Naive thymus-derived CD4-positive, alpha-beta T cell (primary cell): ENCODE measurements around the gene CEP85. TPM values are rescaled to one million over a fixed set of nuclear protein-coding genes. Genes with fewer than 3 reads are reported as not detected.

Experiments used
- ATAC-seq: fragments of 150-1000 bp; cut with Tn5 transposase; 2 replicates; pipeline ENCODE4 v1.10.0; 2021; ENCODE audit warnings: mild to moderate bottlenecking, moderate library complexity
- CTCF ChIA-PET: fragments of 350-600 bp; sonication (Branson Sonifier 250); formaldehyde crosslinking; loops from one replicate; lab custom pipeline; 2021; ENCODE audit warnings: antibody characterized with exemption; lab: Charles Lee
- POLR2A ChIA-PET: fragments of 350-600 bp; sonication (Branson Sonifier 250); formaldehyde crosslinking; loops from one replicate; lab custom pipeline; 2021; ENCODE audit warnings: antibody characterized with exemption, inconsistent platforms; lab: Charles Lee
- DNase-seq, 9 donors: peaks; one replicate each; pipeline versions ENCODE4 v3.0.0 to v3.0.0-alpha.2; 2020 to 2022; ENCODE audit warnings: mixed read lengths in 1 of 9
- H3K27ac ChIP-seq: one replicate; pipeline ENCODE4 v1.7.0; 2013; ENCODE audit warnings: mild to moderate bottlenecking, low read depth, low read length, moderate library complexity
- H3K27me3 ChIP-seq, 2 donors: one replicate each; pipeline ENCODE4 v1.7.0; 2013; ENCODE audit warnings: low read length in 2 of 2, mild to moderate bottlenecking in 2 of 2, moderate library complexity in 2 of 2; ENCODE audit not compliant: control insufficient read depth in 2 of 2, insufficient read depth in 2 of 2
- H3K36me3 ChIP-seq, 3 experiments: 1 replicate in 2 of 3; 2 replicates in 1 of 3; pipeline ENCODE4 v1.7.0; 2013; ENCODE audit warnings: low read length in 3 of 3, mild to moderate bottlenecking in 3 of 3, moderate library complexity in 1 of 3; ENCODE audit not compliant: insufficient read depth in 3 of 3, control insufficient read depth in 2 of 3
- H3K4me1 ChIP-seq, 2 donors: one replicate each; pipeline ENCODE4 v1.7.0; 2013; ENCODE audit warnings: low read length in 2 of 2, mild to moderate bottlenecking in 2 of 2, moderate library complexity in 1 of 2; ENCODE audit not compliant: control insufficient read depth in 2 of 2, insufficient read depth in 2 of 2
- H3K4me3 ChIP-seq: 2 replicates; pipeline ENCODE4 v1.7.0; 2013; ENCODE audit warnings: mild to moderate bottlenecking, low read length
- H3K9me3 ChIP-seq, 3 experiments: 1 replicate in 2 of 3; 2 replicates in 1 of 3; pipeline ENCODE4 v1.7.0; 2013; ENCODE audit warnings: low read length in 3 of 3; ENCODE audit not compliant: control insufficient read depth in 2 of 3
- H3K27ac Mint-ChIP-seq, 9 donors: one replicate each; pipeline ENCODE4 v1.8.0; 2020 to 2022; ENCODE audit warnings: mixed read lengths in 9 of 9, mild to moderate bottlenecking in 8 of 9, moderate library complexity in 5 of 9, inconsistent platforms in 2 of 9
- H3K27me3 Mint-ChIP-seq, 5 donors: one replicate each; pipeline ENCODE4 v1.8.0; 2021 to 2022; ENCODE audit warnings: mixed read lengths in 5 of 5, mild to moderate bottlenecking in 1 of 5
- H3K36me3 Mint-ChIP-seq, 5 donors: one replicate each; pipeline ENCODE4 v1.8.0; 2020 to 2022; ENCODE audit warnings: mixed read lengths in 5 of 5, mild to moderate bottlenecking in 3 of 5, inconsistent platforms in 1 of 5
- H3K4me1 Mint-ChIP-seq, 7 donors: one replicate each; pipeline ENCODE4 v1.8.0; 2020 to 2022; ENCODE audit warnings: mixed read lengths in 7 of 7, mild to moderate bottlenecking in 3 of 7, inconsistent platforms in 1 of 7
- H3K4me3 Mint-ChIP-seq, 10 donors: one replicate each; pipeline ENCODE4 v1.8.0; 2020 to 2022; ENCODE audit warnings: mild to moderate bottlenecking in 10 of 10, mixed read lengths in 10 of 10, moderate library complexity in 6 of 10, inconsistent platforms in 2 of 10
- H3K9me3 Mint-ChIP-seq, 11 donors: one replicate each; pipeline ENCODE4 v1.8.0; 2020 to 2022; ENCODE audit warnings: mixed read lengths in 11 of 11, mild to moderate bottlenecking in 4 of 11, inconsistent platforms in 1 of 11, moderate library complexity in 1 of 11
- intact Hi-C, 2 donors: fragments of 100-400 bp; cut with micrococcal nuclease; formaldehyde crosslinking; loops; one replicate each; pipeline ENCODE4 v1.15.1; 2023
- polyA plus RNA-seq, 2 donors: library from polyadenylated mRNA; unstranded; fragments of 300-500 nt; fragmentation: Illumina TruSeq; gene quantifications; one replicate each; pipeline ENCODE4 v1.2.3, GENCODE V29; 2021
- total RNA-seq, 6 experiments: library from RNA in 5 of 6; stranded (reverse) in 5 of 6; gene quantifications; 1 replicate in 5 of 6; 2 replicates in 1 of 6; pipeline ENCODE4 v1.2.3 and lab custom pipeline; 2021 to 2026

CEP85 gene
- total and polyA plus RNA-seq, 7 experiments from 2014 or later, result 5.4 to 34.8 (median 18.1) TPM

DNA sequence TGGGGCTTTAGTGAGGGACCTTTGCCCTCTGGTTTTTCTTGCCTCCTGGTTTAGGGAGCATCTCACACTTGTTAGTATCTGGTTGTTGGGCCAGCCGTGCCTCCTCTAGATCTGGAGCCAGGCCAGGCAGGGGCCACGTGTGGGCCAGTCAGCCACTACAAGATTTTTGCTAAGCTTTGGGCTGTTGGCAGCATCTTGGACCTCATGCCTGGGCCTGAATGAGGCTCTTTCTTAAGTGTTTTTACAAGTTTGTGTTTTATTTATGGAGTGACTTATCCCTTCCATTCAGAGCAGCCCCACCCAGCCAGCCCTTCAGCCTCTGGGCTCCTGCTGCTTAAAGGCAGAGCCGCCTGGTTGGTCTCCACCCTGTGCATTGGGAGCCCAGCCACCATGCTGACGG, 44.3 kb downstream of the CEP85 start:
- intact Hi-C loops, result loop anchor here (2.0 to 5.0 kb wide), 3 partner anchors 99 to 194 kb away; partner anchors contain the start of genes HMGN2 (in 1 of the 2) and PDIK1L (in 1 of the 2)
- Histone ChIP-seq H3K36me3 (peaks cover 0 to 26% (median 4%) of the 10 kb centered on the region in 3 experiments), H3K4me3 (no peak overlapping the region), H3K27me3 (no peaks in the 10 kb centered on the region), H3K27ac (peak overlapping the region; percentile 86), H3K9me3 (no peaks in the 10 kb centered on the region), H3K4me1 (peaks cover 66 to 68% of the 10 kb centered on the region in 2 donors)
- DNase-seq (no peak), ATAC-seq (no peak)
- H3K36me3 Mint-ChIP-seq, result peaks cover 0 to 45% (median 7%) of the 10 kb centered on the region in 5 donors
- H3K9me3 Mint-ChIP-seq, result no peaks in the 10 kb centered on the region
- ChIA-PET CTCF (interaction anchor here (0.8 to 17.9 kb wide), 3 partner anchors 44 to 139 kb away, joined by 6 to 541 read pairs (median 15); partner anchors contain the start of gene CD52), POLR2A (interaction anchor here (0.6 to 26.8 kb wide), 5 partner anchors 11 to 155 kb away, joined by 4 to 1967 read pairs (median 10); partner anchors contain the start of genes CD52, CEP85, UBXN11 and ZNF593)
- H3K27me3 Mint-ChIP-seq, result no peaks in the 10 kb centered on the region
- peak overlapping the region in 8 of 9 donors; percentile 83 to 96 (median 92) for H3K27ac Mint-ChIP-seq
- H3K4me1 Mint-ChIP-seq, result peaks cover 52 to 78% (median 59%) of the 10 kb centered on the region in 7 donors
- H3K4me3 Mint-ChIP-seq, result peak overlapping the region in 7 of 10 donors; percentile 16 to 94 (median 90)

DNA sequence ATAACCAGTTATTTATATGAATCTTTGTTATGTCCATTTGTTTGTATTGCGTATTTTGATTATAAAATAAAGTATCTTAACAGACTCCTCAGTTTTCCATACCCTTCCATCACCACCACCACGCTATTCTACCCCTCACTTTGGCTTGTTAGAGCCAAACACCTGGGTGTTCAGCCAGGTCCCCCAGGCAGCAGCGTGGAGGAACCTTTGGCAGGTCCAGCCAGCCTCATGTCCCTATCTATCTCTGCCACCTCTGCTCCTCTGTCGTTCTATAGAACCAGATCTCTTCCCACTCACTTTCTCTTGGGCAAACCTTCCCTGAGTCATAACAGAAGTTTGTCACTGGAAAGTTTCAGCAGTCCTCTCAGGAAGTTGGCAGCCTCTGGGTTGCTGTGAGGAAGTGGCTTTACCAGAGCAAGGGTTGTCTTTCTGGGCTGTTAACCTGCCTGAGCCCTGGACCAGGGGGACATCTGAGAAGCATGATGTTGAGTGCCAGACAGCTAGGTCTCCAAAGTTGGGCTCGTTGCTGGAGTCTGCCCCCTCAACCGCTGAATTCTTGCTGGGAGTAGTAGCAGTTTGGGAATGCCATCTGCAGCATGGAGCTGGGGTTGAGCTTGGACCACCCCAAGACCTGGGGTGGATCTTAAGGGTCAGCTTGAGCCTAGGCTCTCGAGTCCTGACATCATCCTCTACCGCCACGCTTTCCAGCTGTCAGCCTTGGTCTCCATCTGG, 44.9 kb downstream of the CEP85 start:
- intact Hi-C loops, result loop anchor here (1.0 to 5.0 kb wide), 5 partner anchors 9 to 194 kb away; partner anchors contain the start of genes HMGN2 (in 1 of the 2), PDIK1L (in 1 of the 2) and UBXN11 (in 1 of the 2)
- Histone ChIP-seq H3K27ac (peak overlapping the region; percentile 86), H3K36me3 (peaks cover 0 to 26% (median 4%) of the 10 kb centered on the region in 3 experiments), H3K9me3 (no peaks in the 10 kb centered on the region), H3K4me1 (peaks cover 72 to 74% of the 10 kb centered on the region in 2 donors), H3K27me3 (no peaks in the 10 kb centered on the region), H3K4me3 (peak overlapping the region; percentile 58)
- peaks cover 56 to 83% (median 65%) of the 10 kb centered on the region in 7 donors for H3K4me1 Mint-ChIP-seq
- H3K9me3 Mint-ChIP-seq, result no peaks in the 10 kb centered on the region
- peak; percentile 3 for ATAC-seq
- POLR2A ChIA-PET, result interaction anchor here (0.5 to 26.8 kb wide), 10 partner anchors 9 to 303 kb away, joined by 3 to 1967 read pairs (median 4); partner anchors contain the start of genes CD52, CEP85, UBXN11 and ZNF593
- CTCF ChIA-PET, result interaction anchor here (0.5 to 17.9 kb wide), 10 partner anchors 10 to 1148 kb away, joined by 3 to 541 read pairs (median 4); partner anchors contain the start of gene CD52
- H3K27me3 Mint-ChIP-seq, result no peaks in the 10 kb centered on the region
- DNase-seq, result peak in 1 of 9 donors; percentile 60
- H3K4me3 Mint-ChIP-seq, result peak overlapping the region; percentile 80 to 98 (median 88)
- peak overlapping the region; percentile 83 to 96 (median 89) for H3K27ac Mint-ChIP-seq
- peaks cover 0 to 49% (median 7%) of the 10 kb centered on the region in 5 donors for H3K36me3 Mint-ChIP-seq

DNA sequence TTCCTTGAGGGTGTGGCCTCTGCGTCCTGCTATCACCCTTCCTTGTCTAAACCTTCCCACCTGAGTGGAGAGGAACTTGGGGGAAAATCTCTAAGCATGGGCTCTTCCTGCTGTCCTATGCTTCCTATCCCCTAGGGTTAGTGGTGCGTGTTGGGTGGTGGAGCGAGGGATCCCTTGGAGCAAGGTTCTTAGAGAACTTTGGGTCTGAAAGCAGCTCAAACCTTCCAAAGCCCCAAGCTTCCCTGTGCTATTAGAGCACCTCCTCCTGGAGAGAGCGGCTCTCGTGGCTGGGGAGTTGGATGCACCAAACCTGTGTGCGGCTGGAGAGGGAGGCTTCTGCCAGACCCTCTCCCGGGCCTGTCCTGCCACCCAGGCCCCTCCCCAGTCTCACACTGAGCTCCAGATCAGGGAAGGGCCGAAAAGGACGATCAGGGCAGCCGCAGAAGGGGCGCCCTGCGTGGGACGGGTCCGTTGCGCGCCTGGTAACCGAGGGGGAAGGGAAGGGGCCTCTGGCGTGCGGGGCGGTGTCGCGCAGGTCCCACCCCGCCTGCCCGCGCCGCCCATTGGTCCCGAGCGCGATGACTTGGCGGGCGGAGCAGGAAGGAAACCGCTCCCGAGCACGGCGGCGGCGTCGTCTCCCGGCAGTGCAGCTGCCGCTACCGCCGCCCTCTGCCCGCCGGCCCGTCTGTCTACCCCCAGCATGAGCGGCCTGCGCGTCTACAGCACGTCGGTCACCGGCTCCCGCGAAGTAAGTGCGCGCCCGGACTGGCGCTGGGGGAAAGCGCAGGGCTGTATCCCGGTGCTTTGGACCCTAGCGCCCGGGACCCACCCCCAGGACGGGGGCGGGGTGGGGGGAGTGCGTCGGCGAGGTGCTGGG, 45.7 kb downstream of the CEP85 start, which contains the start of gene SH3BGRL3:
SH3BGRL3 (plus strand) TSS at position 631 of the 877 bp plus-strand sequence; CDS start at position 701, 70 bp downstream.
- peaks cover 80 to 82% of the 10 kb centered on the region in 2 donors for H3K4me1 ChIP-seq
- Mint-ChIP-seq H3K27ac (peak within 1 kb of the TSS; percentile 83 to 99 (median 93)), H3K27me3 (no peaks in the 10 kb centered on the region), H3K4me1 (peaks cover 60 to 85% (median 71%) of the 10 kb centered on the region in 7 donors), H3K9me3 (peaks cover 0 to under 1% (median 0%) of the 10 kb centered on the region in 11 donors), H3K36me3 (peaks cover 0 to 47% (median 7%) of the 10 kb centered on the region in 5 donors), H3K4me3 (peak within 1 kb of the TSS; percentile 80 to 98 (median 89))
- H3K36me3 ChIP-seq, result peaks cover 0 to 26% (median 4%) of the 10 kb centered on the region in 3 experiments
- peak within 1 kb of the TSS; percentile 86 for H3K27ac ChIP-seq
- H3K4me3 ChIP-seq, result peak within 1 kb of the TSS; percentile 58
- no peaks in the 10 kb centered on the region for H3K27me3 ChIP-seq
- ChIA-PET CTCF (interaction anchor here (0.5 to 17.9 kb wide), 11 partner anchors 9 to 1147 kb away, joined by 3 to 541 read pairs (median 4); partner anchors contain the start of gene CD52), POLR2A (interaction anchor here (0.5 to 26.8 kb wide), 9 partner anchors 9 to 304 kb away, joined by 3 to 1967 read pairs (median 4); partner anchors contain the start of genes CD52, CEP85 and UBXN11)
- ATAC-seq (peak; percentile 77), DNase-seq (peak; percentile 73 to 89 (median 84))
- no peaks in the 10 kb centered on the region for H3K9me3 ChIP-seq
- intact Hi-C loops, result loop anchor here (1.0 to 10.0 kb wide), 9 partner anchors 9 to 415 kb away; partner anchors contain the start of genes ARID1A (in 1 of the 2), DHDDS (in 1 of the 2), HMGN2 (in 1 of the 2) and PDIK1L (in 1 of the 2)

DNA sequence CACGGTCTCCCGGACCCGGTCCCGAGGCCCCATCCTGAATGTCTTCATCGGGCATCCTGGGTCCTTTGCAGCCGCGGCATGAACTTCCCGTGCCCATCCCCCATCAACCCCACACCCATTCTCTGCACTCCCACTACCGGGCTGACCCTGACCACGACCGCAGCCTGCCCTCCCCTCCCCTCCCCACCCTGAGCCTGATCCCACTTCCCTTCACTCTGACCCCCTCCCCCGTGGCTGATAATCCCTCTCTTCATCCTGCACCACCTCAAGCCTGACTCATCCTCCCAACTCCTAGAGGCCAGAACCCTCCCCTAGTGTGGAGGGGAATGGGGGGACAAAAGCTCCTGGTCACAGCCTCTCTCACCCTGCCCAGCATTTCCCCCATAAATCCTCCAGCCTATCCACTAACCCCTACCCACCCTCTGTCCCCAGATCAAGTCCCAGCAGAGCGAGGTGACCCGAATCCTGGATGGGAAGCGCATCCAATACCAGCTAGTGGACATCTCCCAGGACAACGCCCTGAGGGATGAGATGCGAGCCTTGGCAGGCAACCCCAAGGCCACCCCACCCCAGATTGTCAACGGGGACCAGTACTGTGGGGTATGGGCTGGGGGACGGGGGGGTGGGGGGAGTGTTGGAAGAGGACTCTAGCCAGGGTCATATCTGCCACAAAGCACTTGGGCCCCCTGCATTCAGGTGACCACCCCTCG, 46.5 kb downstream of the CEP85 start:
- Mint-ChIP-seq H3K27me3 (no peaks in the 10 kb centered on the region), H3K36me3 (peaks cover 0 to 49% (median 6%) of the 10 kb centered on the region in 5 donors), H3K9me3 (peaks cover 0 to 2% (median 0%) of the 10 kb centered on the region in 11 donors), H3K4me1 (peaks cover 66 to 90% (median 77%) of the 10 kb centered on the region in 7 donors), H3K4me3 (peak overlapping the region; percentile 80 to 98 (median 89)), H3K27ac (peak overlapping the region; percentile 83 to 99 (median 91))
- ATAC-seq (no peak), DNase-seq (no peak)
- Histone ChIP-seq H3K4me1 (peaks cover 87 to 88% of the 10 kb centered on the region in 2 donors), H3K4me3 (peak overlapping the region; percentile 58), H3K36me3 (peaks cover 0 to 26% (median 4%) of the 10 kb centered on the region in 3 experiments), H3K27me3 (no peaks in the 10 kb centered on the region), H3K27ac (peak overlapping the region; percentile 86), H3K9me3 (no peaks in the 10 kb centered on the region)
- POLR2A ChIA-PET, result interaction anchor here (0.5 to 26.8 kb wide), 7 partner anchors 8 to 98 kb away, joined by 3 to 1967 read pairs (median 6); partner anchors contain the start of genes CD52, CEP85 and UBXN11
- intact Hi-C loops, result loop anchor here (1.0 to 10.0 kb wide), 4 partner anchors 98 to 414 kb away; partner anchors contain the start of genes ARID1A (in 1 of the 2) and DHDDS (in 1 of the 2)
- CTCF ChIA-PET, result interaction anchor here (0.9 to 17.9 kb wide), 8 partner anchors 8 to 84 kb away, joined by 3 to 541 read pairs (median 5); partner anchors contain the start of gene CD52
